ENCODE measurements around the gene KIF18A. TPM values are rescaled to one million over a fixed set of nuclear protein-coding genes. Genes with fewer than 3 reads are reported as not detected.

Gene KIF18A
- 11.9 and 25.0 TPM in 2 replicates for total RNA-seq

DNA sequence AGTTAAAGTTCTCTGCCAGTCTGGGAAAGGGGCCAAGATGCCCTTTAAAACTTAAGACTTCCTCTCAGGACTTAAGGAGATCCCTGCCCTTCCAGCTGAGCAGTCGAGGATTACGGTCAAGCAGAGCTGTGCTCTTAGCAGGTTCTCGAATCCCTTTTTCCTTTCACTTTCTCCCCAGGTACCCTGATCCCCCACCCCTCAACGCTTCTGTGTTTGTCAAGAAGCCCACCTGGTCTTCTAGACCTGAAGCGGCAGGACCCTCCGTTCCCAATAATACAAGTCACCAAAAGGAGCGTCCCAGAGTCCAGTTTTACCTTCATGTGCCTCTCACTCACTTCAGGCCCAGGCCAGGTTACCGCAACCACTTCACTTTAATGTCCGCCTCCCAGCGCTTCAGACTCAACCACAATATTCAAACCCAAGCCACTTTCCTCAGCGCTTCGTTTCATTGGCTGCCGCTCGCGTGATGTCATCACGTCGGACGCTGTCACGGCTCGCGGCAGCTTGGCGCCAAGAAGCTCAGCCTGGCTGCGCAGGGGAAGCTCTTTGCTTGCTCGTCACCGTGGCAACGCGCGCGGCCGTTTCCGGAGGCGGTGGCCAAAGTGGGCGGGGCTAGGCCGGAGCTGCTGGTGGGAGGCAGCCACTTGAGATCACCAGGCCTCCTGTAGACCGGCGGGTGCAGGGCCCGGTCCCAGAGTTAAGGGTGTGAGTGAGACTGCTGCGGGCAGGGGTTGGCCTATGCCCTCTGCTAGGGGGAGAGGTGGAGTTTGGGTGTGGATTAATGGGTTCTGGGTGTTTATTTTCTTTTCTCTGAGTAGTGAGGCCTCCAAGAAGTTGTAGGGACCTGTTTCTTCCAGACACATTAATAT lies at the start of gene KIF18A, which contains the start of gene METTL15:
TSS of gene KIF18A (minus strand) at position 407 of the 869 bp plus-strand sequence. CDS start 10,209 bp downstream, outside the sequence.
TSS of gene METTL15 (plus strand) at position 639 of the 869 bp plus-strand sequence. CDS start 4,947 bp downstream, outside the sequence.
- TF ChIP-seq, protein P1, sequence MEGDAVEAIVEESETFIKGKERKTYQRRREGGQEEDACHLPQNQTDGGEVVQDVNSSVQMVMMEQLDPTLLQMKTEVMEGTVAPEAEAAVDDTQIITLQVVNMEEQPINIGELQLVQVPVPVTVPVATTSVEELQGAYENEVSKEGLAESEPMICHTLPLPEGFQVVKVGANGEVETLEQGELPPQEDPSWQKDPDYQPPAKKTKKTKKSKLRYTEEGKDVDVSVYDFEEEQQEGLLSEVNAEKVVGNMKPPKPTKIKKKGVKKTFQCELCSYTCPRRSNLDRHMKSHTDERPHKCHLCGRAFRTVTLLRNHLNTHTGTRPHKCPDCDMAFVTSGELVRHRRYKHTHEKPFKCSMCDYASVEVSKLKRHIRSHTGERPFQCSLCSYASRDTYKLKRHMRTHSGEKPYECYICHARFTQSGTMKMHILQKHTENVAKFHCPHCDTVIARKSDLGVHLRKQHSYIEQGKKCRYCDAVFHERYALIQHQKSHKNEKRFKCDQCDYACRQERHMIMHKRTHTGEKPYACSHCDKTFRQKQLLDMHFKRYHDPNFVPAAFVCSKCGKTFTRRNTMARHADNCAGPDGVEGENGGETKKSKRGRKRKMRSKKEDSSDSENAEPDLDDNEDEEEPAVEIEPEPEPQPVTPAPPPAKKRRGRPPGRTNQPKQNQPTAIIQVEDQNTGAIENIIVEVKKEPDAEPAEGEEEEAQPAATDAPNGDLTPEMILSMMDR (IDR thresholded peaks at IDR 0.05; ENCODE audit: insufficient read depth, low read depth, low read length), result no peak
- H3K4me3 ChIP-seq (ENCODE audit: low read depth, low read length), result peak within 1 kb of the TSS; percentile 83
- DNase-seq (ENCODE audit: low read depth), result peak; percentile 100

DNA sequence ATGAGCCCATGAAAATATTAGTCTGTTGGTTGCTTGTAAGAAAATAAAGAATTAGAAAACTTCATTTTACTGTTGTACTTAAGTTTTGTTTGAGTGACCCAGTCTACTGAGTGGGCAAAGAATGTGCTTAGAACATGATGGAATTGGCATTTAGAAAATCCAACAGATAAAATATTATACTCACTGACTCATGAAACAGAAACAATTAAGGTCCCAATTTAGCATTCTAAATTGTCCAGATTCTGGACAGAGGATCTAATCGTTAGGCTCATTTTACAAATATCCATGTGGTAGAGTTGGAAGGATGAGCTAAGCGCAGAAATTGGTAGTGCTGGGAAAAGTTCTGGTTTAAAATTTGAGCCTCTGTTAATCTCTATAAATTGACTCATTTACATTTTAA lies 45.6 kb upstream of the KIF18A start:
- TF ChIP-seq, protein P1 (IDR thresholded peaks at IDR 0.05; ENCODE audit: insufficient read depth, low read depth, low read length), result no peak
- no peak overlapping the region for H3K4me3 ChIP-seq (ENCODE audit: low read depth, low read length)
- no peak for DNase-seq (ENCODE audit: low read depth)

DNA sequence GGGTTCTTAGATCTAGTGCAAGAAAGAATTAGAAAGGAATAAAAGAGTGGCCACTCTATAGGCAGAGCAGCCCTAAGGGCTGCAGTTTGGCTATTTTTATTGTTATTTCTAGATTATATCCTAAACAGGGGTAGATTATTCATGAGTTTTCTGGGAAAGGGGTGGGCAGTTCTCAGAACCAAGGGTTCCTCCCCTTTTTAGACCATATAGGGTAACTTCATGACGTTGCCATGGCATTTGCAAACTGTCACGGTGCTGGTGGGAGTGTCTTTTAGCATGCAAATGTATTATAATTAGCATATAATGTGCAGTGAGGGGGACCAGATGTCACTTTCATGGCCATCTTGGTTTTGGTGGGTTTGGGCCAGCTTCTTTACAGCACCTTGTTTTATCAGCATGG lies 44.8 kb upstream of the KIF18A start:
- TF ChIP-seq, protein P1 (IDR thresholded peaks at IDR 0.05; ENCODE audit: insufficient read depth, low read depth, low read length), result no peak

DNA sequence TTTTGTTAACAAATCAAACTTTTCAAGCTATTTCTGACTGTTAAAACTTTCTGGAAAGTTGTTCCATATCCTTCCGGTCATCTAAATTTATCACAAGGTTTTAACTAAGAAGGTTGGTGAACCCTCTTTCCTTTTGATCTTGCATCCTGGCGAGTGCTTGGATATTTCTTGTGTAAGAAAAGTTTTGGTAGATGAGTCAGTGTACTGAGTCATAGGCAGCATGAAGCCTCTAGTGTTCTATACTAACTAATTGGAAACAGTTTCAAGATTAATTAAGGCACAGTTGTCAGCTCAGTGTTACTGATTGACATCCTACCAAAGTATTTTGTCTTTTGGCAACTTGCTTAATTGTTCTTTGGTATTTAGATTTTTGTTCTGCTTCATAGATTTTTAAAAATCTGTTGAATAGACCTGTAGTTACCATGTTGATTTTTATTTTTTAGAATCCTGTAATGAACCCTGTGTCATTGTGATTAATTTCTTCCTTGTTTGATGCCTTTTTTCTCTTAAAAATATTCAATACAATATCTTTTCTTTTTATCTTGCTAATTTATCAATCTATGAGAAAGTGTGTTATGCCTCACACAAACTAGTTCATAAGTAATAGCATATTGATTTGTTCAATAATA lies 38.3 kb upstream of the KIF18A start:
- TF ChIP-seq, protein P1 (IDR thresholded peaks at IDR 0.05; ENCODE audit: insufficient read depth, low read depth, low read length), result no peak
- H3K4me3 ChIP-seq (ENCODE audit: low read depth, low read length), result no peak overlapping the region
- peak; percentile 91 for DNase-seq (ENCODE audit: low read depth)

More for the DNA sequence above, 44.8 kb upstream of the KIF18A start:
- DNase-seq (ENCODE audit: low read depth), result no peak
- no peak overlapping the region for H3K4me3 ChIP-seq (ENCODE audit: low read depth, low read length)

DNA sequence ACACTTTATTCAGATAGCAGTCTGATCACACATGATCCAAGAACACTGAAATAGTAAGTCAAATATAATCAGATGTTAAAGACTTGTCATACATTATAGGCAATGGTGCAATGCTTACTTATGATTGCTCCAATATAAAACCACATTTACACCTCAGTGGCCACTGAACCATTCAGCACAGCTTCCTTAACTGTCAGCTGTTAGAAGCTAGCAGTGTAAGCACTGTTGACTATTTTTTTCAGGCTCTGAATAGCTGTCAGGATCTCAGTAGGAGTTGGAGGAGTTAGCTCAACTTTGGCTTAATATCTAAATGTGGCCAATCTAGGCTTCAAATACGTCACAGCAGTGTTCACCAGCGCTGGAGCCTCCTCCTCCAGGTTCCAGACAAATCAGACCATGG lies 36.9 kb upstream of the KIF18A start:
- TF ChIP-seq, protein P1 (IDR thresholded peaks at IDR 0.05; ENCODE audit: insufficient read depth, low read depth, low read length), result no peak
- no peak overlapping the region for H3K4me3 ChIP-seq (ENCODE audit: low read depth, low read length)
- DNase-seq (ENCODE audit: low read depth), result peak; percentile 7

DNA sequence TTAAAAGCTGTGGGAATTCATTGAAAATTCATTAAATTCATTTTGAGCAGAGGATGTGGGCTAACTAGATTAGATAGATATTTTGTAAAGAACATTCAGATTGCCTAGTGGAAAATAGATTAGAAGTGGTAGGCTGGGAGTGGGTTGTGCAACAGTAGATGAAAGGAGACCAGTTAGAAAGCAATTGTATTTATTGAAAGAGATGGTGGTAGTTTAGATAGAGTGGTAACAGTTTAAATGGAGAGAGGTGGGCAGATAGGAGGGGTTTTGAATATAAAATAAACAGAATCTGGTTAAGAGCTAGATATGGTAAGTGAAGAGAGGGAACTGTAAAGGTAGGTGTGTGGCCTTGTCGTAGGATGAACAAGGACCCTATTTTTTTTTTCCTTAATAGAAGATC lies 34.8 kb upstream of the KIF18A start:
- no peak for DNase-seq (ENCODE audit: low read depth)
- no peak overlapping the region for H3K4me3 ChIP-seq (ENCODE audit: low read depth, low read length)
- TF ChIP-seq, protein P1 (IDR thresholded peaks at IDR 0.05; ENCODE audit: insufficient read depth, low read depth, low read length), result no peak
